Memory B cell (primary cell): Measurements from ENCODE around the gene MUC13.

Source experiments
- ATAC-seq: fragments of 150-1000 bp; cut with Tn5 transposase; 2 replicates; pipeline ENCODE4 v1.10.0; 2021; ENCODE audit warnings: low read depth, mild to moderate bottlenecking, moderate library complexity
- DNase-seq, 2 donors: peaks; one replicate each; pipeline ENCODE4 v3.0.0; 2022; ENCODE audit warnings: low spot score in 2 of 2
- H3K27ac Mint-ChIP-seq: one replicate; pipeline ENCODE4 v1.8.0; 2022; ENCODE audit warnings: mild to moderate bottlenecking, moderate library complexity, mixed read lengths
- H3K27me3 Mint-ChIP-seq: one replicate; pipeline ENCODE4 v1.8.0; 2022; ENCODE audit warnings: mixed read lengths
- H3K36me3 Mint-ChIP-seq: one replicate; pipeline ENCODE4 v1.8.0; 2022; ENCODE audit warnings: mild to moderate bottlenecking, mixed read lengths
- H3K4me1 Mint-ChIP-seq: one replicate; pipeline ENCODE4 v1.8.0; 2022; ENCODE audit warnings: mixed read lengths
- H3K4me3 Mint-ChIP-seq: one replicate; pipeline ENCODE4 v1.8.0; 2022; ENCODE audit warnings: mild to moderate bottlenecking, moderate library complexity, mixed read lengths
- H3K9me3 Mint-ChIP-seq: one replicate; pipeline ENCODE4 v1.8.0; 2022; ENCODE audit warnings: mixed read lengths

MUC13 gene

GRCh38 chr3:124935264-124935663, 713 bp upstream of the MUC13 start:
- Mint-ChIP-seq H3K4me1 (no peaks in the 10 kb centered on the region), H3K27ac (no peak overlapping the region), H3K4me3 (no peak overlapping the region), H3K9me3 (peaks cover 2% of the 10 kb centered on the region), H3K36me3 (no peaks in the 10 kb centered on the region), H3K27me3 (peaks cover 5% of the 10 kb centered on the region)
- no peak for ATAC-seq
- DNase-seq, result no peak

GRCh38 chr3:124928333-124929202, 6.0 kb downstream of the MUC13 start:
- DNase-seq, result peak; percentile 22 to 33
- Mint-ChIP-seq H3K27me3 (peaks cover 7% of the 10 kb centered on the region), H3K4me3 (no peak overlapping the region), H3K36me3 (no peaks in the 10 kb centered on the region), H3K9me3 (no peaks in the 10 kb centered on the region), H3K27ac (no peak overlapping the region), H3K4me1 (no peaks in the 10 kb centered on the region)
- peak; percentile 37 for ATAC-seq

- Mint-ChIP-seq H3K4me1 (no peaks in the 10 kb centered on the region), H3K27ac (no peak overlapping the region), H3K27me3 (peaks cover 7% of the 10 kb centered on the region), H3K9me3 (no peaks in the 10 kb centered on the region), H3K36me3 (no peaks in the 10 kb centered on the region), H3K4me3 (no peak overlapping the region)
- DNase-seq, result no peak
- no peak for ATAC-seq
Observed at GRCh38 chr3:124927574-124928045, 6.9 kb downstream of the MUC13 start.

- Mint-ChIP-seq H3K27ac (no peak overlapping the region), H3K27me3 (peaks cover 7% of the 10 kb centered on the region), H3K4me3 (no peak overlapping the region), H3K36me3 (no peaks in the 10 kb centered on the region), H3K4me1 (no peaks in the 10 kb centered on the region), H3K9me3 (no peaks in the 10 kb centered on the region)
- ATAC-seq, result no peak
- no peak for DNase-seq
Observed at GRCh38 chr3:124926426-124927101, 8.0 kb downstream of the MUC13 start.

GRCh38 chr3:124924741-124925140, 9.8 kb downstream of the MUC13 start:
- no peak for ATAC-seq
- Mint-ChIP-seq H3K27ac (no peak overlapping the region), H3K36me3 (no peaks in the 10 kb centered on the region), H3K9me3 (no peaks in the 10 kb centered on the region), H3K4me1 (no peaks in the 10 kb centered on the region), H3K4me3 (no peak overlapping the region), H3K27me3 (peaks cover 7% of the 10 kb centered on the region)
- DNase-seq, result no peak

- ATAC-seq (no peak), DNase-seq (no peak)
- peaks cover 12% of the 10 kb centered on the region for H3K27me3 Mint-ChIP-seq
- no peaks in the 10 kb centered on the region for H3K4me1 Mint-ChIP-seq
- H3K27ac Mint-ChIP-seq, result no peak overlapping the region
- no peak overlapping the region for H3K4me3 Mint-ChIP-seq
- no peaks in the 10 kb centered on the region for H3K36me3 Mint-ChIP-seq
- H3K9me3 Mint-ChIP-seq, result no peaks in the 10 kb centered on the region
Observed at GRCh38 chr3:124923833-124924232, 10.7 kb downstream of the MUC13 start.

- Mint-ChIP-seq H3K4me1 (no peaks in the 10 kb centered on the region), H3K9me3 (no peaks in the 10 kb centered on the region), H3K4me3 (no peak overlapping the region), H3K27me3 (peaks cover 11% of the 10 kb centered on the region), H3K36me3 (no peaks in the 10 kb centered on the region), H3K27ac (no peak overlapping the region)
- ATAC-seq, result no peak
- no peak for DNase-seq
Observed at GRCh38 chr3:124920718-124921117, 13.8 kb downstream of the MUC13 start.

- Mint-ChIP-seq H3K27ac (no peak overlapping the region), H3K36me3 (no peaks in the 10 kb centered on the region), H3K4me3 (no peak overlapping the region), H3K9me3 (no peaks in the 10 kb centered on the region), H3K4me1 (no peaks in the 10 kb centered on the region), H3K27me3 (peaks cover 10% of the 10 kb centered on the region)
- no peak for DNase-seq
- no peak for ATAC-seq
Observed at GRCh38 chr3:124919756-124920155, 14.8 kb downstream of the MUC13 start.

- no peak overlapping the region for H3K4me3 Mint-ChIP-seq
- peaks cover 9% of the 10 kb centered on the region for H3K27me3 Mint-ChIP-seq
- no peaks in the 10 kb centered on the region for H3K36me3 Mint-ChIP-seq
- H3K4me1 Mint-ChIP-seq, result no peaks in the 10 kb centered on the region
- no peak overlapping the region for H3K27ac Mint-ChIP-seq
- H3K9me3 Mint-ChIP-seq, result no peaks in the 10 kb centered on the region
- ATAC-seq (no peak), DNase-seq (no peak)
Observed at GRCh38 chr3:124918524-124918923, 16.0 kb downstream of the MUC13 start.

- Mint-ChIP-seq H3K4me3 (no peak overlapping the region), H3K27ac (no peak overlapping the region), H3K27me3 (peaks cover 9% of the 10 kb centered on the region), H3K4me1 (no peaks in the 10 kb centered on the region), H3K9me3 (no peaks in the 10 kb centered on the region), H3K36me3 (no peaks in the 10 kb centered on the region)
- no peak for DNase-seq
- no peak for ATAC-seq
Observed at GRCh38 chr3:124916837-124917409, 17.6 kb downstream of the MUC13 start.

GRCh38 chr3:124915254-124915653, 19.3 kb downstream of the MUC13 start:
- ATAC-seq, result no peak
- H3K36me3 Mint-ChIP-seq, result no peaks in the 10 kb centered on the region
- H3K27ac Mint-ChIP-seq, result no peak overlapping the region
- DNase-seq, result no peak
- no peak overlapping the region for H3K4me3 Mint-ChIP-seq
- H3K9me3 Mint-ChIP-seq, result no peaks in the 10 kb centered on the region
- H3K4me1 Mint-ChIP-seq, result no peaks in the 10 kb centered on the region
- H3K27me3 Mint-ChIP-seq, result peaks cover 12% of the 10 kb centered on the region

- Mint-ChIP-seq H3K4me3 (no peak overlapping the region), H3K27ac (no peak overlapping the region), H3K9me3 (no peaks in the 10 kb centered on the region), H3K36me3 (no peaks in the 10 kb centered on the region), H3K27me3 (peaks cover 13% of the 10 kb centered on the region), H3K4me1 (no peaks in the 10 kb centered on the region)
- DNase-seq, result no peak
- ATAC-seq, result no peak
Observed at GRCh38 chr3:124907957-124908356, 26.6 kb downstream of the MUC13 start.

GRCh38 chr3:124904835-124905492, 29.6 kb downstream of the MUC13 start:
- peaks cover 12% of the 10 kb centered on the region for H3K27me3 Mint-ChIP-seq
- DNase-seq (no peak), ATAC-seq (no peak)
- no peaks in the 10 kb centered on the region for H3K36me3 Mint-ChIP-seq
- no peaks in the 10 kb centered on the region for H3K9me3 Mint-ChIP-seq
- no peak overlapping the region for H3K27ac Mint-ChIP-seq
- no peak overlapping the region for H3K4me3 Mint-ChIP-seq
- H3K4me1 Mint-ChIP-seq, result peaks cover 3% of the 10 kb centered on the region
